Gastroesophageal sphincter (tissue), 4 donors: ENCODE data around the gene ROR1. TPM values are rescaled to one million over a fixed set of nuclear protein-coding genes. Genes with fewer than 3 reads are reported as not detected.

Experiments used
- ATAC-seq: fragments of 150-250 bp; one replicate; pipeline ENCODE4 v1.9.1; 2016; ENCODE audit warnings: mild to moderate bottlenecking, moderate library complexity
- H3K27ac ChIP-seq, 4 donors: fragments of 200-600 bp; sonication (generic) in 3 of 4; 1 replicate in 3 of 4; 2 replicates in 1 of 4; pipeline ENCODE4 v1.5.1; 2016 to 2019
- H3K27me3 ChIP-seq: fragments of 200-600 bp; sonication (generic); one replicate; pipeline ENCODE4 v1.5.1; 2019
- H3K36me3 ChIP-seq, 2 donors: fragments of 200-600 bp; sonication (generic); one replicate each; pipeline ENCODE4 v1.5.1; 2019; ENCODE audit warnings: control low read depth in 1 of 2
- H3K4me1 ChIP-seq, 3 donors: fragments of 200-600 bp; sonication (generic); 1 replicate in 2 of 3; 2 replicates in 1 of 3; pipeline ENCODE4 v1.5.1; 2016 to 2019; ENCODE audit warnings: control low read depth in 2 of 3
- H3K4me3 ChIP-seq, 2 donors: fragments of 200-600 bp; sonication (generic); one replicate each; pipeline ENCODE4 v1.5.1; 2019; ENCODE audit warnings: mild to moderate bottlenecking in 1 of 2, moderate library complexity in 1 of 2
- H3K9me3 ChIP-seq, 3 donors: fragments of 200-600 bp; sonication (generic); one replicate each; pipeline ENCODE4 v1.5.1; 2017 to 2019; ENCODE audit warnings: control low read depth in 2 of 3
- EP300 ChIP-seq: sonication (generic); formaldehyde crosslinking; IDR thresholded peaks from one replicate; pipeline ENCODE4 v1.6.1; 2017; ENCODE audit warnings: antibody characterized with exemption, mild to moderate bottlenecking
- POLR2A ChIP-seq, 2 donors: fragments of 450-650 bp; IDR thresholded peaks; one replicate each; pipeline ENCODE4 v1.6.1; 2017; ENCODE audit warnings: antibody characterized with exemption in 2 of 2, mild to moderate bottlenecking in 2 of 2, moderate library complexity in 1 of 2
- POLR2AphosphoS5 ChIP-seq: sonication (generic); formaldehyde crosslinking; IDR thresholded peaks from one replicate; pipeline ENCODE4 v1.6.1; 2017; ENCODE audit warnings: antibody characterized with exemption
- WGBS, 2 donors: methylation state at CpG; one replicate each; pipeline ENCODE4 v1.1.5; 2018; ENCODE audit warnings: low coverage in 1 of 2; 5-methylcytosine and 5-hydroxymethylcytosine counted together
- total RNA-seq, 4 donors: library from RNA; depleted of rRNA; stranded (reverse); fragments of >200 nt; gene quantifications; one replicate each; pipeline ENCODE4 v1.1.0, GENCODE V29; 2016
- TF ChIP-seq, protein P1 (sequence below), 4 experiments: fragments of 200-600 bp in 2 of 4; fragments of 450-650 bp in 2 of 4; sonication (generic) in 1 of 4; IDR thresholded peaks; one replicate each; pipeline ENCODE4 v1.5.1; 2017 to 2019; ENCODE audit warnings: antibody characterized with exemption in 4 of 4, mild to moderate bottlenecking in 2 of 4, moderate library complexity in 2 of 4

Gene ROR1
- total RNA-seq, 4 donors from 2014 or later, result 5.0 to 38.0 (median 8.3) TPM

DNA sequence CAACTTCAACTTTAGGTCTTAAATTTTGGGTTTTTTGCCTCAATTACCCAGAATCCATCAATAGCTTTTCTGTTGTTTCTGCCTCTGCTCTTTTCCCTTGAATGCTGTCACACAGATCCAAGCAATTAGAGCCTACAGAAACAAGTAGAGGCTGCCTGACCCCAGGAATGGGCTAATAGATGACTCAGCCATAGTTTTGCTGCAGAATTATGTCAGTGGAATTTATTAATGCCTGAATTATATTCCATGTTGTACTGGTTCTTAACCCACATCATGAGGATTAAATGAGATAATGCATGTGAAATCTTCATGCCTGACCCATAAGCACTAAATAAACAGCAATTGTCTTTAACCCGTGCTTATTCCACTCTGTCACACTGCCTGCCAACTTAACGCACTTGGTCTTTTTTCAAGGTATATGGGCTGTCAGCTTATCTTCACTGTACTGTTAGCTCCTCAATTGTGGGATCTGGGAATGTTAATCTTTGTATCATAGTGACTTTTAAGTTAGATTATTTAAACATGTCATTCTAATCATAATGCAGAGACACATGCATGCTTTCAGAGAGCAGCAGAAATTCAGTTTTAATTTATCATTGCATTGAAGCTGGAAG, 213.3 kb downstream of the ROR1 start:
- Histone ChIP-seq H3K4me3 (no peak overlapping the region), H3K27me3 (no peaks in the 10 kb centered on the region), H3K9me3 (no peaks in the 10 kb centered on the region), H3K4me1 (peaks cover 0 to 16% (median 0%) of the 10 kb centered on the region in 3 donors), H3K27ac (no peak overlapping the region), H3K36me3 (no peaks in the 10 kb centered on the region)
- no peak for ATAC-seq
- 36 to 40% methylated on average over 2 of the region's 2 CpGs for WGBS, 2 donors
- no peak for TF ChIP-seq POLR2AphosphoS5

DNA sequence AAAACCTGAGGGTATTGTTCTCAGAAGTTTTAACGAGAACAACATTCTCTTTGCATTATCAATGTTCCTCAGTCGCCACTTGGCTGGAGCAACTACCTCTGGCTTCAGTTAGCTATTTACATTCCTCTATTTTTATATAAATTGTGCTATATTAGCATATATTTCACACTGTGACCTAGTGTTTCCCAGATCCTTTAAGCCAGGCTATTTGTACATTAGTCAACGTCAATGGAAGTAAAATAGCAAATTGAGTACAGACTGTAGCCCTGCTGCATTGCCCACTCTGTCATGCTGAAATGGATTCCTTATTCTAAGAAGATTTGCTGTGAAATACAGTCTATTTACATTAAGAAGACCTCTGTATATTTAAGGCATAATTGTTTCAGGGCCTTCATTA, 213.8 kb downstream of the ROR1 start:
- Histone ChIP-seq H3K4me3 (no peak overlapping the region), H3K9me3 (no peaks in the 10 kb centered on the region), H3K36me3 (no peaks in the 10 kb centered on the region), H3K4me1 (peaks cover 0 to 16% (median 0%) of the 10 kb centered on the region in 3 donors), H3K27ac (no peak overlapping the region), H3K27me3 (no peaks in the 10 kb centered on the region)
- whole genome bisulfite sequencing, 2 donors, result 32 to 54% methylated on average over 3 of the region's 3 CpGs
- TF ChIP-seq, protein P1, sequence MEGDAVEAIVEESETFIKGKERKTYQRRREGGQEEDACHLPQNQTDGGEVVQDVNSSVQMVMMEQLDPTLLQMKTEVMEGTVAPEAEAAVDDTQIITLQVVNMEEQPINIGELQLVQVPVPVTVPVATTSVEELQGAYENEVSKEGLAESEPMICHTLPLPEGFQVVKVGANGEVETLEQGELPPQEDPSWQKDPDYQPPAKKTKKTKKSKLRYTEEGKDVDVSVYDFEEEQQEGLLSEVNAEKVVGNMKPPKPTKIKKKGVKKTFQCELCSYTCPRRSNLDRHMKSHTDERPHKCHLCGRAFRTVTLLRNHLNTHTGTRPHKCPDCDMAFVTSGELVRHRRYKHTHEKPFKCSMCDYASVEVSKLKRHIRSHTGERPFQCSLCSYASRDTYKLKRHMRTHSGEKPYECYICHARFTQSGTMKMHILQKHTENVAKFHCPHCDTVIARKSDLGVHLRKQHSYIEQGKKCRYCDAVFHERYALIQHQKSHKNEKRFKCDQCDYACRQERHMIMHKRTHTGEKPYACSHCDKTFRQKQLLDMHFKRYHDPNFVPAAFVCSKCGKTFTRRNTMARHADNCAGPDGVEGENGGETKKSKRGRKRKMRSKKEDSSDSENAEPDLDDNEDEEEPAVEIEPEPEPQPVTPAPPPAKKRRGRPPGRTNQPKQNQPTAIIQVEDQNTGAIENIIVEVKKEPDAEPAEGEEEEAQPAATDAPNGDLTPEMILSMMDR (IDR thresholded peaks at IDR 0.05), result no peak
- TF ChIP-seq POLR2AphosphoS5 (no peak), EP300 (no peak), POLR2A (IDR thresholded peaks at IDR 0.05) (no peak)
- ATAC-seq, result no peak

DNA sequence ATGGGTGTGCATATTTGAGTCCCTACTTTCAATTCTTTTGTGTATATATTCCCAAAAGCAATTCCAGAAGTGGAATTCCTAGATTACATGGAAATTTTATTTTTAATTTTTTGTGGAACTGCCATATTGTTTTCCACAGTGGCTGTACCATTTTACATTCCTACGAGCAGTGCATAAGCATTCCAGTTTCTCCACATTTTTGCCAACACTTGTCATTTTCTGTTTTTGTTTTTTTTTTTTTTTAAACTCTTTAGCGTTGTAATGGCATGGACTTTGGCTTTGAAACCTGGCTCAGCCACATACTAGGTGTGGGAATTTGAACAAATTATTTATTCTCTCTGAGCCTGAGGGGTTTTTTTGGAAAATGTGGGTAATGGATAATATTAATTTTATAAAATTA, 215.1 kb downstream of the ROR1 start:
- ATAC-seq, result no peak
- peaks cover 0 to 9% (median 0%) of the 10 kb centered on the region in 3 donors for H3K4me1 ChIP-seq
- 79 to 86% methylated on average over 2 of the region's 2 CpGs for WGBS, 2 donors

GRCh38 chr1:63991685-63992084, 217.9 kb downstream of the ROR1 start:
- no peaks in the 10 kb centered on the region for H3K27me3 ChIP-seq
- H3K9me3 ChIP-seq, result no peaks in the 10 kb centered on the region
- TF ChIP-seq POLR2AphosphoS5 (no peak), POLR2A (IDR thresholded peaks at IDR 0.05) (no peak), EP300 (no peak)
- TF ChIP-seq, protein P1 (IDR thresholded peaks at IDR 0.05), result no peak
- 38 to 100% methylated on average over 2 of the region's 2 CpGs for WGBS, 2 donors
- no peak overlapping the region for H3K27ac ChIP-seq
- H3K4me1 ChIP-seq, result no peaks in the 10 kb centered on the region
- H3K36me3 ChIP-seq, result no peaks in the 10 kb centered on the region
- ATAC-seq, result no peak
- H3K4me3 ChIP-seq, result no peak overlapping the region

More for the DNA sequence above, 215.1 kb downstream of the ROR1 start:
- TF ChIP-seq POLR2A (IDR thresholded peaks at IDR 0.05) (no peak), POLR2AphosphoS5 (no peak), EP300 (no peak)
- TF ChIP-seq, protein P1 (IDR thresholded peaks at IDR 0.05), result no peak
- Histone ChIP-seq H3K27me3 (no peaks in the 10 kb centered on the region), H3K9me3 (no peaks in the 10 kb centered on the region), H3K4me3 (no peak overlapping the region), H3K27ac (no peak overlapping the region), H3K36me3 (no peaks in the 10 kb centered on the region)

- Histone ChIP-seq H3K36me3 (no peaks in the 10 kb centered on the region), H3K27me3 (no peaks in the 10 kb centered on the region), H3K4me3 (no peak overlapping the region), H3K27ac (no peak overlapping the region), H3K4me1 (no peaks in the 10 kb centered on the region), H3K9me3 (no peaks in the 10 kb centered on the region)
- TF ChIP-seq POLR2AphosphoS5, result no peak
- 65 to 80% methylated on average over 2 to 3 of the region's 3 CpGs for WGBS, 2 donors
- ATAC-seq, result no peak
Observed at GRCh38 chr1:64000021-64000420, 226.2 kb downstream of the ROR1 start.

DNA sequence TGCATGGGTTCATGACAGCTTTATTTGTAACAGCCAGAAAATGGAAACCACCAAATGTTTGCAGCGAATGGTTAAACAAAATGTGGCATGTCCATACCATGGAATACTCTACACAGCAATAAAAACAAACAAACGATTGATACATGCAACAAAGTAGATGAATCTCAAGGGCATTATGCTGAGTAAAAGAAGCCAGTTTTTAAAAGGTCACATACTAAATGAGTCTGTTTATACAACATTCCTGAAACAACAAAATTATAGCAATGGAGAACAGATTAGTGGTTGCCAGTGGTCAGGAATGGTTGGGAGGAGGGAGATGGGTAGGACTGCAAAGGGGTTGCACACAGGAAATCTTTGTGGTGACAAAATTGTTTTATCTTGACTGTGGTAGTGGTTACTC, 227.2 kb downstream of the ROR1 start:
- Histone ChIP-seq H3K4me3 (no peak overlapping the region), H3K4me1 (peaks cover 0 to 3% (median 0%) of the 10 kb centered on the region in 3 donors), H3K27ac (no peak overlapping the region), H3K36me3 (no peaks in the 10 kb centered on the region), H3K9me3 (no peaks in the 10 kb centered on the region), H3K27me3 (no peaks in the 10 kb centered on the region)
- TF ChIP-seq EP300, result no peak
- no peak for TF ChIP-seq POLR2AphosphoS5
- no peak for ATAC-seq
- 75% methylated on average over 2 of the region's 2 CpGs; no CpG with 5 or more reads in 1 of the 2 donors for WGBS, 2 donors
